Heart left ventricle (tissue), 16 donors: ENCODE results near the gene COL6A1. TPM values are rescaled to one million over a fixed set of nuclear protein-coding genes. Genes with fewer than 3 reads are reported as not detected.
A peak's percentile ranks its signal among the peaks of the same experiment; 100 is the strongest.

Source experiments
- ATAC-seq, 4 donors: fragments of 200-7000 bp; cut with Tn5 transposase; one replicate each; pipeline ENCODE4 v1.9.1; 2020 to 2022; ENCODE audit warnings: moderate library complexity in 4 of 4, mild to moderate bottlenecking in 3 of 4, moderate number of reproducible peaks in 1 of 4
- DNase-seq, 5 donors: peaks; one replicate each; pipeline ENCODE4 v3.0.0-alpha.2; 2020
- H3K27ac ChIP-seq, 12 donors: fragments of 200-600 bp; sonication (generic) in 4 of 12; one replicate each; pipeline versions ENCODE4 v1.5.0 to v1.8.0; 2016 to 2022; ENCODE audit warnings: mild to moderate bottlenecking in 2 of 12
- H3K27me3 ChIP-seq, 9 donors: fragments of 200-600 bp; sonication (generic) in 2 of 9; one replicate each; pipeline versions ENCODE4 v1.5.1 to v1.8.0; 2016 to 2022; ENCODE audit warnings: mild to moderate bottlenecking in 3 of 9
- H3K36me3 ChIP-seq, 9 donors: fragments of 200-600 bp; sonication (generic) in 2 of 9; one replicate each; pipeline versions ENCODE4 v1.5.0 to v1.8.0; 2018 to 2022; ENCODE audit warnings: mild to moderate bottlenecking in 2 of 9
- H3K4me1 ChIP-seq, 12 donors: fragments of 200-600 bp; sonication (generic) in 4 of 12; one replicate each; pipeline versions ENCODE4 v1.5.0 to v1.8.0; 2016 to 2022; ENCODE audit warnings: mild to moderate bottlenecking in 3 of 12
- H3K4me3 ChIP-seq, 12 donors: fragments of 200-600 bp; sonication (generic) in 4 of 12; one replicate each; pipeline versions ENCODE4 v1.5.0 to v1.8.0; 2017 to 2022; ENCODE audit warnings: mild to moderate bottlenecking in 9 of 12, moderate library complexity in 4 of 12
- H3K9me3 ChIP-seq, 12 donors: fragments of 200-600 bp; sonication (generic) in 4 of 12; one replicate each; pipeline versions ENCODE4 v1.5.0 to v1.8.0; 2016 to 2022; ENCODE audit warnings: mild to moderate bottlenecking in 1 of 12
- CTCF ChIP-seq, 12 donors: fragments of 200-600 bp; sonication (generic) in 4 of 12; IDR thresholded peaks; one replicate each; pipeline versions ENCODE4 v1.5.0 to v1.8.0; 2018 to 2022; ENCODE audit warnings: antibody characterized with exemption in 12 of 12, mild to moderate bottlenecking in 5 of 12
- POLR2A ChIP-seq, 2 donors: fragments of 450-650 bp; IDR thresholded peaks; one replicate each; pipeline ENCODE4 v1.6.1; 2017; ENCODE audit warnings: antibody characterized with exemption in 2 of 2, mild to moderate bottlenecking in 2 of 2, moderate library complexity in 2 of 2
- WGBS, 4 donors: extraction: QIAGEN DNeasy Blood & Tissue Kit in 2 of 4; methylation state at CpG; one replicate each; pipeline versions ENCODE4 v1.1.5 to v1.1.7; 2013 to 2018; 5-methylcytosine and 5-hydroxymethylcytosine counted together
- intact Hi-C, 10 donors: fragments of 100-400 bp; cut with DNase I; formaldehyde crosslinking; loops; one replicate each; pipeline versions ENCODE4 v1.11.1 to v1.14.2; 2022
- polyA plus RNA-seq, 2 donors: library from polyadenylated mRNA; stranded (reverse); fragments of 200-250 nt; gene quantifications; one replicate each; pipeline ENCODE4 v1.2.3, GENCODE V29; 2013
- total RNA-seq, 9 donors: library from RNA; depleted of rRNA in 2 of 9; stranded (reverse); fragments of >200 nt in 2 of 9; fragmentation: NEBNext Ultra II Directional in 3 of 9; extraction: Animal tissue kit (Norgen Biotek cat#: 25700) in 3 of 9; gene quantifications; one replicate each; pipeline versions ENCODE4 v1.1.0 to v1.2.4, GENCODE V29; 2016 to 2023
- donor health status: ischemic (EF 13 %, LVEDD 7.1; RV severe dilation, severe dysfunction).
- donor health status: healthy with polysubstance abuse.
- donor health status: DM: no; HTN: yes; CAD: no.
- donor health status: DM: no; HTN: no; CAD: no.
- donor health status: ischemic (EF 25% LVEDD 6.9; RV normal size, moderate dysfunction).
- donor health status: ischemic (EF 25% LVEDD 5.7; RV mildly dilated, moderate dysfunction).
- donor health status: healthy.
- donor health status: DM: yes; HTN: yes; CAD: no.
- donor health status: ischemic (EF 35%, LVEDD 5.7; RV mildly dilated, moderate dysfunction).
- donor health status: nonischemic (EF 11% LVEDD 7.7; RV severe dilation, severe dysfunction).
- donor health status: DM: yes; HTN: yes; CAD: no.
- donor health status: PGD.
- donor health status: ischemic (EF 29% LVEDD 5.4; RV normal size, mild dysfunction).
- donor health status: nonischemic (EF 23%, LVEDD 6.1; RV moderate dilation, normal function).

Gene COL6A1
- total and polyA plus RNA-seq, 11 donors, result 92.4 to 385 (median 149) TPM

GRCh38 chr21:45954261-45954660 is 27.3 kb upstream of the COL6A1 start:
- peak overlapping the region in 11 of 12 donors; percentile 24 to 83 (median 63) for H3K27ac ChIP-seq
- DNase-seq, result peak in 2 of 5 donors; percentile 53 to 58
- H3K27me3 ChIP-seq, result no peaks in the 10 kb centered on the region
- TF ChIP-seq CTCF (IDR thresholded peaks at IDR 0.05) (peak in 5 of 12 donors; percentile 8 to 43 (median 29)), POLR2A (IDR thresholded peaks at IDR 0.05) (no peak)
- no peaks in the 10 kb centered on the region for H3K9me3 ChIP-seq
- no peaks in the 10 kb centered on the region for H3K36me3 ChIP-seq
- intact Hi-C loops, result no loop called here
- no peak overlapping the region for H3K4me3 ChIP-seq
- peaks cover 0 to 57% (median 34%) of the 10 kb centered on the region in 12 donors for H3K4me1 ChIP-seq
- 38 to 51% (median 45%) methylated on average over 12 of the region's 12 CpGs for WGBS, 4 donors
- ATAC-seq, result peak in 3 of 4 donors; percentile 40 to 55 (median 41)

GRCh38 chr21:45954921-45955320 is 26.6 kb upstream of the COL6A1 start:
- H3K36me3 ChIP-seq, result no peaks in the 10 kb centered on the region
- intact Hi-C loops, result no loop called here
- TF ChIP-seq CTCF (IDR thresholded peaks at IDR 0.05) (no peak), POLR2A (IDR thresholded peaks at IDR 0.05) (no peak)
- no peak for DNase-seq
- ATAC-seq, result no peak
- H3K9me3 ChIP-seq, result no peaks in the 10 kb centered on the region
- no peak overlapping the region for H3K4me3 ChIP-seq
- peaks cover 0 to 62% (median 33%) of the 10 kb centered on the region in 12 donors for H3K4me1 ChIP-seq
- H3K27me3 ChIP-seq, result no peaks in the 10 kb centered on the region
- WGBS, 4 donors, result 90 to 96% (median 93%) methylated on average over 6 of the region's 6 CpGs
- peak overlapping the region in 7 of 12 donors; percentile 60 to 83 (median 68) for H3K27ac ChIP-seq

- DNase-seq (no peak), ATAC-seq (no peak)
- 85 to 90% (median 87%) methylated on average over 4 of the region's 4 CpGs for WGBS, 4 donors
- intact Hi-C loops, result no loop called here
- Histone ChIP-seq H3K27ac (peak overlapping the region in 11 of 12 donors; percentile 51 to 83 (median 70)), H3K27me3 (no peaks in the 10 kb centered on the region), H3K4me3 (no peak overlapping the region), H3K36me3 (no peaks in the 10 kb centered on the region), H3K9me3 (no peaks in the 10 kb centered on the region), H3K4me1 (peaks cover 0 to 47% (median 29%) of the 10 kb centered on the region in 12 donors)
- TF ChIP-seq CTCF (IDR thresholded peaks at IDR 0.05), result no peak
- TF ChIP-seq POLR2A (IDR thresholded peaks at IDR 0.05), result no peak
Observed at GRCh38 chr21:45957551-45957950, 24.0 kb upstream of the COL6A1 start.

- ATAC-seq (peak; percentile 40 to 76 (median 64)), DNase-seq (peak in 1 of 5 donors; percentile 69)
- intact Hi-C loops, result no loop called here
- no peaks in the 10 kb centered on the region for H3K36me3 ChIP-seq
- WGBS, 4 donors, result 34 to 53% (median 43%) methylated on average over 7 of the region's 7 CpGs
- no peaks in the 10 kb centered on the region for H3K27me3 ChIP-seq
- TF ChIP-seq CTCF (IDR thresholded peaks at IDR 0.05), result no peak
- TF ChIP-seq POLR2A (IDR thresholded peaks at IDR 0.05), result no peak
- H3K27ac ChIP-seq, result peak overlapping the region in 11 of 12 donors; percentile 51 to 83 (median 70)
- peaks cover 0 to 46% (median 27%) of the 10 kb centered on the region in 12 donors for H3K4me1 ChIP-seq
- H3K4me3 ChIP-seq, result peak overlapping the region in 1 of 12 donors; percentile 1
- H3K9me3 ChIP-seq, result no peaks in the 10 kb centered on the region
Observed at GRCh38 chr21:45957981-45958600, 23.5 kb upstream of the COL6A1 start.
